ENCODE measurements around the gene INSYN2B.
"Not testable (repeated sequence)": the region's sequence is repeated elsewhere in the genome, so short reads cannot be mapped to it uniquely, and the experiment has no call there.

The INSYN2B gene

DNA sequence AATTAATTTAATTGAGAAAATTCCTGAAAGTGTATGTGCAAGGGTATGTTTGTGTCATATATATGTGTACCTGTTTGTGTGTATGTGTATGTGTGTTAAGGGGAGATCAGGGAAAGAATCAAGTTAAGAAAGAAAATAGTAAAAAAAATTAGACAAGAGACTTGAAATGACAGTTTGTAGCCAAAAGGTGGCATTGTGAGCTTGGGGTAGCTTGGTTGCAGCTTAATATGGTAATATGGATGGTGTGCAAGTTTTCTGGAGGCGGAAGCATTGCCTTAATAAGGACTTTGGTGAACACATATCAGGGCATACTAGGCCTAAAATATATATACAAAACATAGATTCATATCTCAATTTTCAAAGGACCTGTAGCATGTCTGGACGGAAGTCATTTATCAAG lies 129.9 kb downstream of the INSYN2B start:
- Mint-ChIP-seq H3K27ac (ENCODE audit: low read depth) (no peak overlapping the region), H3K4me3 (no peak overlapping the region), H3K4me1 (peaks cover 26% of the 10 kb centered on the region), H3K9me3 (peaks cover 15% of the 10 kb centered on the region), H3K36me3 (ENCODE audit: insufficient read depth) (peaks cover 17% of the 10 kb centered on the region), H3K27me3 (no peaks in the 10 kb centered on the region)
- ATAC-seq (replicated peaks; ENCODE audit: extremely low read depth, poor library complexity, severe bottlenecking) (no peak), DNase-seq (ENCODE audit: low spot score in 2 of 2) (no peak)

DNA sequence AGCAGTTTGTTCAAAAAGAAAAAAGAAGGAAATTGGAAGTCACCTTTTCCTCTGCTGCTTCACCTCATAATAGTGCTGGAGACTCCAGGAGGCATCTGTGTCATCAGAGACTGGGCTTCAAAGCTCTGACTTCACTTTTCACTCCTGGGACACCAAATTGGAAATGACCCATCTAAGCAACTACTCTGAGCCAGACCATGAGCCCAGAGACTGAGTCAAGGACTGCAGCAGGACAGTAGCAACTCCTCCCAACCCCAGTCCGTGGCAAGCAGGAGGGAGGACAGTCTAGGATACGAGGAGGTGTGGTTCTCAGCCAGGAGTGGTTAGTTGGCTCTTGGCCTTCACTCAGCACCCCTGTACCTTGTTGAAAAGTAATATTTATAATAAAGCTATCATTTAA lies 131.5 kb downstream of the INSYN2B start:
- no peak for ATAC-seq (replicated peaks; ENCODE audit: extremely low read depth, poor library complexity, severe bottlenecking)
- Mint-ChIP-seq H3K4me1 (peaks cover 26% of the 10 kb centered on the region), H3K36me3 (ENCODE audit: insufficient read depth) (peaks cover 20% of the 10 kb centered on the region), H3K9me3 (peaks cover 15% of the 10 kb centered on the region), H3K27ac (ENCODE audit: low read depth) (no peak overlapping the region), H3K27me3 (no peaks in the 10 kb centered on the region), H3K4me3 (no peak overlapping the region)
- DNase-seq (ENCODE audit: low spot score in 2 of 2): no peak

DNA sequence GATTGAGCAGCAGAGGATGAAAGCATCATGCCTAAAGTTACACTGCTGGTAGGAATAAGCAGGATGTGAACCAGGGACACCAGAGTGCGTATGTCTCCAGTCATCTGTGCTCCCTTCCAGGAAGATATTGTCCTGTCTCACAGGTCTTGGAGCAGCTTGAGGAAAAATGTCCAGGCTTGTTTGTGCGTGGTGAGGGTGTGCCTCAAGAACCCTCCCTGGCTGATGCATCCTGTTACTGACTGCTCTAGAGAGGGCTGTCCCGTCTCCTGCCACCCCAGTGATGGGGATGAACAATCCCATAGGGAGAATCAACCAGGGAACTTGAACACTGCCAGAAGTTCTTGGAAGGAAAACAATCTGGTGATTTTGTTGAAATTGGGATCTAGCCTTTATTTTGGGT lies 132.0 kb downstream of the INSYN2B start:
- no peaks in the 10 kb centered on the region for H3K27me3 Mint-ChIP-seq
- ATAC-seq (replicated peaks; ENCODE audit: extremely low read depth, poor library complexity, severe bottlenecking) (no peak), DNase-seq (ENCODE audit: low spot score in 2 of 2) (no peak)
- H3K27ac Mint-ChIP-seq (ENCODE audit: low read depth): no peak overlapping the region
- peaks cover 26% of the 10 kb centered on the region for H3K4me1 Mint-ChIP-seq
- peaks cover 15% of the 10 kb centered on the region for H3K9me3 Mint-ChIP-seq
- H3K36me3 Mint-ChIP-seq (ENCODE audit: insufficient read depth): peaks cover 22% of the 10 kb centered on the region
- no peak overlapping the region for H3K4me3 Mint-ChIP-seq

DNA sequence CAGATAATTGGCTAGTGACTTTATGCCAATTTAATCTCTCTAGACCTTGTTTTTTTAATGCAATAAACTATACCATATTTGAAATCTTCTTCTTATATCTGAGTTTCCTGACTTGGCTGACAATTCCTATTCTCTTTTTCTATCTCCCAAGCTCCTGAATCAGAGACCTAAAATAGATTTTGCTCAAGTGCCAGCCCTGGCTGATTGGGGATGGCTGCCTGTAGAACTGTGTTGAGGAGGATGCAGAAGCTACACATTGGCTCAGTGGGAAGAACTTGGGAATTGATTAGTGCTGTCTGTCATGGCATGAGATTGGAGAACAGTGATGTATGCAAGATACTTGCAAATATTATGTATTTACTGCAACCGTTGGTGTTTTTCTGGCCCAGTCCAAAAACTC lies 132.8 kb downstream of the INSYN2B start:
- ATAC-seq (replicated peaks; ENCODE audit: extremely low read depth, poor library complexity, severe bottlenecking) (no peak), DNase-seq (ENCODE audit: low spot score in 2 of 2) (no peak)
- Mint-ChIP-seq H3K4me3 (no peak overlapping the region), H3K36me3 (ENCODE audit: insufficient read depth) (peaks cover 26% of the 10 kb centered on the region), H3K27me3 (no peaks in the 10 kb centered on the region), H3K9me3 (peaks cover 15% of the 10 kb centered on the region), H3K27ac (ENCODE audit: low read depth) (no peak overlapping the region), H3K4me1 (peaks cover 32% of the 10 kb centered on the region)

DNA sequence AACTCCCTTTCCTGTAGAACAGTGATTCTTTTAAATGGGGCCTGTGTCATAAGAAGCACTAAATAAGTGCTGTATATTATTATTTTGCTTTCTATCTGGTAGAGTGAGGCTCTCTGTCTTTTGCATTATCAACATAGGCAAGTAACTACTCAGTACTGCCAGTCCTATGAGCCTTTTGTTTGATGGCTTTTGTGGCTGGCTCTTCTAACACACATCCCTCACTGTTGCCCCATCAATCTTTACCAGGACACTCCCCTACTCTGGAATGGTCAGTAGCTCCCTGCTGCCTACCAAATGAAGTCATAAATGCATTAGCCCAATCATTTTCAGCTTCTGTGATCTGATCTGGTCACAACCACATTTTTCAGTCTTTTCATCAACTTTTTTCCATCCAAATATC lies 137.6 kb downstream of the INSYN2B start:
- H3K36me3 Mint-ChIP-seq (ENCODE audit: insufficient read depth): peaks cover 42% of the 10 kb centered on the region
- H3K27me3 Mint-ChIP-seq: no peaks in the 10 kb centered on the region
- H3K4me3 Mint-ChIP-seq: no peak overlapping the region
- no peak for ATAC-seq (replicated peaks; ENCODE audit: extremely low read depth, poor library complexity, severe bottlenecking)
- H3K27ac Mint-ChIP-seq (ENCODE audit: low read depth): no peak overlapping the region
- H3K4me1 Mint-ChIP-seq: peaks cover 32% of the 10 kb centered on the region
- H3K9me3 Mint-ChIP-seq: no peaks in the 10 kb centered on the region
- no peak for DNase-seq (ENCODE audit: low spot score in 2 of 2)

DNA sequence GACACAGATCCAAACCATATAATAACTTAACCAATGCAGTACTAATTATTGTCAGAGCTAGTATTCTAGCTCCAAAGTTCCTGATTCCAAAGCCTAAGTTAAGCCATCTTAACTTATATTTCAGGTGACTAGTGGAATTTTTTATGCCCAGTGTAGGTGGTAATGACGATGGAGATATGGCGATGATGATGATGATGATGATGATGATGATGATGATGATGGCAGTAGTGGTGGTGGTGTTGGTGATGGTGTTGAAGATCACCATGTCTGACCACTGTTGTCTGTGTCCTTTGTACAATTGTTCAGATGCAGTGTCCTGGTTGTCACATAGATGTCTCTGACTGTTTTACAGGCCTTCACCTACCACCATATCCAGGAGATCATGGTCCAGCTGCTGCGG lies 139.9 kb downstream of the INSYN2B start:
- Mint-ChIP-seq H3K4me1 (peaks cover 34% of the 10 kb centered on the region), H3K9me3 (no peaks in the 10 kb centered on the region), H3K36me3 (ENCODE audit: insufficient read depth) (peaks cover 40% of the 10 kb centered on the region), H3K27ac (ENCODE audit: low read depth) (no peak overlapping the region), H3K27me3 (no peaks in the 10 kb centered on the region), H3K4me3 (no peak overlapping the region)
- ATAC-seq (replicated peaks; ENCODE audit: extremely low read depth, poor library complexity, severe bottlenecking) (no peak), DNase-seq (ENCODE audit: low spot score in 2 of 2) (no peak)

DNA sequence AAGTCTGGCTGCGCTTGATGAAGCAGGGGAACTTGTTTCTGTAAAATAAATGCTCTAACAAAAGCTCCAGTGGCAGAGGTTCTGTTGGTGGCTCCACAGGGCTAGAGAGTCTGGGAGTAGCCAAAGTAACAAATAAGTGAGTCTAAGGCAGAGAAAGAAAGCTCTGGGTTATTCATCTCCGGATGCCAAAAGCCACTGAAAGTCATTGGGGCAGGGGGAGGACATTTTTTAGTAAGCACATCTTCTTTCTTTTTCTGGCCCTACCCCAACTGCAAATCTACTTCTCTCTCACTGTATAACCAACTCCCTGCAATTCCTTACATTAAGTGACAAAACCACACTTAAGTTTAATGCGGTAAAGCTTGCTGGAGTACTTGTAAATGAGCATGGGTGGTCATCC lies 141.6 kb downstream of the INSYN2B start:
- no peak for ATAC-seq (replicated peaks; ENCODE audit: extremely low read depth, poor library complexity, severe bottlenecking)
- Mint-ChIP-seq H3K9me3 (no peaks in the 10 kb centered on the region), H3K27me3 (no peaks in the 10 kb centered on the region)

DNA sequence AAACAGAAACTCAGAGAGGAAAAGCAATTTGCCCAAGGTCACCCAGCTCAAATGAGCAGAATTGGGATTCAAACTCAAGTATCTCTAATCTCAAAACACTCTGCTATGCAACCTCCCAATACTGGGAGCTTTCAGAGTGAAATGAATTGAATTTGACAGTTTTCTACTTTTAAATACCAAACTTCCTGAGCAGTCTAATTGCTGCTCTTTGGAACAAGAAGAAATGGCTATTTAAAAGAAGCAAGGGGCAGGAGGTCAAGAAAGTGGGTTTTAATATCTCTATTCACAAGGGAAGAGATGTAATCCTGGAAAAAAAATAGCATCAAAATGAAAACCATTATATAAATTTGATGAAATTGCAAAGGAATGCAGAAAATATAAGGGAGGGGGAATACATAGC lies 142.6 kb downstream of the INSYN2B start:
- peak overlapping the region; percentile 90 for H3K27ac Mint-ChIP-seq (ENCODE audit: low read depth)
- no peaks in the 10 kb centered on the region for H3K9me3 Mint-ChIP-seq
- H3K36me3 Mint-ChIP-seq (ENCODE audit: insufficient read depth): peaks cover 29% of the 10 kb centered on the region

More for the DNA sequence above, 141.6 kb downstream of the INSYN2B start:
- Mint-ChIP-seq H3K36me3 (ENCODE audit: insufficient read depth) (peaks cover 34% of the 10 kb centered on the region), H3K4me3 (no peak overlapping the region), H3K27ac (ENCODE audit: low read depth) (no peak overlapping the region), H3K4me1 (peaks cover 28% of the 10 kb centered on the region)
- no peak for DNase-seq (ENCODE audit: low spot score in 2 of 2)

DNA sequence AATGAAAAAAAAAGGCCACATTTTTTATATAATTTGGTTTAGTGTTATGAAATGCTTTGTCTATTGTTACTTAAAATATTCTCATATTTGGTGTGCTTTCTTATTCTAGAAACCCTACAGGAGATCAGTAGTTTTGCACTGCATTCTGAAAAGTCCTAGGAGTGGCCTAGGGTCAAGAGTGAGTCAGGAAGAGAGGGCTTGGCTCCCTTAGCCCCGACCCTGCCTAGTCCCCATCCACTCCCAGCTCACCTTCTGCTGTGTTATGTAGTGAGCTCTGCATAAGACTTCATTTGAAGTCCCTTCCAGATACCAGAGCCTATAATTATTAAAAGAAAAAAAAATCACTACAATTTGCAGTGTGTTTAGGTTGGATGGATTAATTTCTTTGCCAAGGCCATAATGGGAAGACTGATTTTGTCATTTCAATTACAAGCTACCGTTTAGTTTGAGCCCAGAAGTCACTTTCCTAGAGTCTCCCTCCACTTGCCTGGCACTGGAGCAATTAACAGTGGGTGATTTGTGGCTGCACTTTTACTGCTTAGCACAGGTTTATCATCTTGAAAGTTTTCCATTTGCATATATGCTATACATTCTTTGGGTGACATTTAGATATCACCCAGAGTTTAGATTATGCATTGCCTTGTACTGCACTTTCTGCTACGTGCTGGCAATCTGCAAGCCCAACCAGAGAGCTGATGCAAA lies 143.3 kb downstream of the INSYN2B start:
- no peak for ATAC-seq (replicated peaks; ENCODE audit: extremely low read depth, poor library complexity, severe bottlenecking)
- no peaks in the 10 kb centered on the region for H3K27me3 Mint-ChIP-seq
- H3K9me3 Mint-ChIP-seq: no peaks in the 10 kb centered on the region
- peak overlapping the region; percentile 90 for H3K27ac Mint-ChIP-seq (ENCODE audit: low read depth)
- no peak for DNase-seq (ENCODE audit: low spot score in 2 of 2)
- peaks cover 33% of the 10 kb centered on the region for H3K4me1 Mint-ChIP-seq
- H3K36me3 Mint-ChIP-seq (ENCODE audit: insufficient read depth): peaks cover 24% of the 10 kb centered on the region
- H3K4me3 Mint-ChIP-seq: no peak overlapping the region

More for the DNA sequence above, 142.6 kb downstream of the INSYN2B start:
- no peaks in the 10 kb centered on the region for H3K27me3 Mint-ChIP-seq
- H3K4me1 Mint-ChIP-seq: peaks cover 32% of the 10 kb centered on the region
- H3K4me3 Mint-ChIP-seq: no peak overlapping the region
- ATAC-seq (replicated peaks; ENCODE audit: extremely low read depth, poor library complexity, severe bottlenecking): no peak
- no peak for DNase-seq (ENCODE audit: low spot score in 2 of 2)

DNA sequence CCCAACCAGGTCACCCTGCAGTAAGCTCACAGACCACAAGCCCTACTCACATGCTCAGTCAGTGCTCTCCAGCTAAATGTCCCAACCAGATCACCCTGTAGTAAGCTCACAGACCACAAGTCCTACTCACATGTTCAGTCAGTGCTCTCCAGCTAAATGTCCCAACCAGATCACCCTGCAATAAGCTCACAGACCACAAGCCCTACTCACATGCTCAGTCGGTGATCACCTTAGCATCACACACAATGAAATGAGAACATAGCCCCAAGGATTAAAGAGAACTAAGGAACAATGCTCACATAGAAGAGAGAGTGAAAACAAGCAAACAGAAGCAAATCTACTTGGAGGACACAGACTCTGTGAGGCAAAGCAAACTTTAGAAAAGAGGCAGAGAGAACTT lies 145.8 kb downstream of the INSYN2B start:
- not testable (repeated sequence) for H3K36me3 Mint-ChIP-seq (ENCODE audit: insufficient read depth); ATAC-seq (replicated peaks; ENCODE audit: extremely low read depth, poor library complexity, severe bottlenecking); H3K4me3 Mint-ChIP-seq; H3K9me3 Mint-ChIP-seq; H3K27ac Mint-ChIP-seq (ENCODE audit: low read depth); DNase-seq (ENCODE audit: low spot score in 2 of 2); H3K27me3 Mint-ChIP-seq
- peaks cover 40% of the 10 kb centered on the region for H3K4me1 Mint-ChIP-seq

DNA sequence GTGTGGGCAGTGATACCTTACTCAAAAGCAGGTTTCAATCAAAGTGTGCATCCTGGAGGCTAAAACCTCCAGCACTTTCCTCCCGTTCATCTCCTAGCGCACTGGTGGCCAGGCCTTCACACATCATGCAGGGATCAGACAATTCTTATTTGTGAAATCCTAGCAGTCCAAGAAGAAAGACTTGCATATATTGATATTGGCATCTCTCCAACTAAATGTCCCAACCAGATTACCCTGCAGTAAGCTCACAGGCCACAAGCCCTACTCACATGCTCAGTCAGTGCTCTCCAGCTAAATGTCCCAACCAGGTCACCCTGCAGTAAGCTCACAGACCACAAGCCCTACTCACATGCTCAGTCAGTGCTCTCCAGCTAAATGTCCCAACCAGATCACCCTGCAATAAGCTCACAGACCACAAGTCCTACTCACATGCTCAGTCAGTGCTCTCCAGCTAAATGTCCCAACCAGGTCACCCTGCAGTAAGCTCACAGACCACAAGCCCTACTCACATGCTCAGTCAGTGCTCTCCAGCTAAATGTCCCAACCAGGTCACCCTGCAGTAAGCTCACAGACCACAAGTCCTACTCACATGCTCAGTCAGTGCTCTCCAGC lies 146.5 kb downstream of the INSYN2B start:
- H3K4me3 Mint-ChIP-seq; H3K27ac Mint-ChIP-seq (ENCODE audit: low read depth); H3K27me3 Mint-ChIP-seq; ATAC-seq (replicated peaks; ENCODE audit: extremely low read depth, poor library complexity, severe bottlenecking); H3K9me3 Mint-ChIP-seq; H3K36me3 Mint-ChIP-seq (ENCODE audit: insufficient read depth); DNase-seq (ENCODE audit: low spot score in 2 of 2): not testable (repeated sequence)
- peaks cover 40% of the 10 kb centered on the region for H3K4me1 Mint-ChIP-seq

DNA sequence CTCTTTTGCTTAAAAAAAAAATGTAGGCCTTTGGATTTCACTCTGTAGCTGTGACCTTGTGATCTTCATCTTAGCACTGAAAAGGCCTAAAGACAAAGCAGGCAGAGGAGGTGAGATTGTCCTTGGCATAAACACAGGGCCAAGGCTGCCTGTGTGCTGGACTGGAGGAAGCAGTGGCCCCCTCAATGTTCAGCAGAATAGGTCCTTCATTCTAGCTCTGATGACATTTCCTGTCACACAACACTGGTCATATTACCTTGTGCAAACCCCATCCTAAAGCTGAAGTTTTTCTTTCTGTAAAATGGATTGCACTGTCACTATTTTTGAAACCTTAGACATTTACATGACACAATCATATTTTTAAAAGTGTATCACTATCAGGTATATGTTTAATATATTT lies 147.4 kb downstream of the INSYN2B start:
- no peak for ATAC-seq (replicated peaks; ENCODE audit: extremely low read depth, poor library complexity, severe bottlenecking)
- no peaks in the 10 kb centered on the region for H3K9me3 Mint-ChIP-seq
- peaks cover 8% of the 10 kb centered on the region for H3K36me3 Mint-ChIP-seq (ENCODE audit: insufficient read depth)
- DNase-seq (ENCODE audit: low spot score in 2 of 2): no peak
- H3K27ac Mint-ChIP-seq (ENCODE audit: low read depth): peak overlapping the region; percentile 8
- no peak overlapping the region for H3K4me3 Mint-ChIP-seq
- H3K4me1 Mint-ChIP-seq: peaks cover 38% of the 10 kb centered on the region
- H3K27me3 Mint-ChIP-seq: no peaks in the 10 kb centered on the region

DNA sequence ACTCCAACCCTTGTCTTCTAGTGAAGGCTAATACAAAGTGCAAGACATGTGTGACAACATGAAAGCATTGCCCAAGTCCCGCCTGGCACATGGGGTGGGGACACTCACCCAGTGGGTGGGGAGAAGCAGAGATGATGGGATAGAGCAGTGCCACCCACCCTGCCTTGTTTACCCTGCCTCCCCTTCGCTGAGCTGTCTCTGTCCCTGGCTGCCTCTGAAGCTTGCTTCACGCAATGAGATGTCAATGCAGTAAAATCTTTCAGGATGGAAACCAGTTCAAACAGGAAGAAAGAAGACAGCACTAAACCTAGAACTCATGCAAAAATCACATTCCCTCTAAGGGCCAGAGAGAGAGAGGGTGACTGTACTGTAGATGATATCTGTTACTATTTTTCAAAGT lies 148.0 kb downstream of the INSYN2B start:
- Mint-ChIP-seq H3K4me1 (peaks cover 37% of the 10 kb centered on the region), H3K9me3 (no peaks in the 10 kb centered on the region), H3K27me3 (no peaks in the 10 kb centered on the region), H3K27ac (ENCODE audit: low read depth) (peak overlapping the region; percentile 8), H3K36me3 (ENCODE audit: insufficient read depth) (peaks cover 8% of the 10 kb centered on the region), H3K4me3 (no peak overlapping the region)
- ATAC-seq (replicated peaks; ENCODE audit: extremely low read depth, poor library complexity, severe bottlenecking) (no peak), DNase-seq (ENCODE audit: low spot score in 2 of 2) (no peak)
